Suprapubic skin (tissue), 4 donors: ENCODE data around the gene ANKRD40CL. TPM values are rescaled to one million over a fixed set of nuclear protein-coding genes. Genes with fewer than 3 reads are reported as not detected.

Experiments used
- DNase-seq, 2 donors: peaks; one replicate each; pipeline ENCODE4 v3.0.0-alpha.2; 2019; ENCODE audit warnings: low spot score in 2 of 2
- H3K27ac ChIP-seq: fragments of 200-600 bp; sonication (generic); one replicate; pipeline ENCODE4 v1.5.1; 2019
- H3K27me3 ChIP-seq: fragments of 200-600 bp; sonication (generic); one replicate; pipeline ENCODE4 v1.5.1; 2019
- H3K36me3 ChIP-seq: fragments of 200-600 bp; sonication (generic); one replicate; pipeline ENCODE4 v1.5.1; 2019
- H3K4me1 ChIP-seq: fragments of 200-600 bp; sonication (generic); one replicate; pipeline ENCODE4 v1.5.1; 2019
- H3K4me3 ChIP-seq: fragments of 200-600 bp; sonication (generic); one replicate; pipeline ENCODE4 v1.5.1; 2019; ENCODE audit warnings: mild to moderate bottlenecking
- H3K9me3 ChIP-seq: fragments of 200-600 bp; sonication (generic); one replicate; pipeline ENCODE4 v1.5.1; 2019
- CTCF ChIP-seq, 2 donors: fragments of 200-600 bp in 1 of 2; fragments of 450-650 bp in 1 of 2; sonication (generic) in 1 of 2; IDR thresholded peaks; one replicate each; pipeline ENCODE4 v1.5.1; 2016 to 2019; ENCODE audit warnings: antibody characterized with exemption in 2 of 2, mild to moderate bottlenecking in 1 of 2, moderate library complexity in 1 of 2
- EP300 ChIP-seq: sonication (generic); formaldehyde crosslinking; IDR thresholded peaks from one replicate; pipeline ENCODE4 v1.6.1; 2017; ENCODE audit warnings: antibody characterized with exemption
- POLR2A ChIP-seq, 2 donors: fragments of 450-650 bp; IDR thresholded peaks; one replicate each; pipeline ENCODE4 v1.6.1; 2017; ENCODE audit warnings: antibody characterized with exemption in 2 of 2, mild to moderate bottlenecking in 2 of 2, moderate library complexity in 2 of 2
- POLR2AphosphoS5 ChIP-seq, 3 donors: sonication (generic); formaldehyde crosslinking; IDR thresholded peaks; one replicate each; pipeline ENCODE4 v1.6.1; 2017; ENCODE audit warnings: antibody characterized with exemption in 3 of 3
- WGBS: methylation state at CpG from one replicate; pipeline ENCODE4 v1.1.5; 2018; 5-methylcytosine and 5-hydroxymethylcytosine counted together
- total RNA-seq, 4 donors: library from RNA; depleted of rRNA; stranded (reverse); fragments of >200 nt; gene quantifications; one replicate each; pipeline ENCODE4 v1.1.0, GENCODE V29; 2016

The ANKRD40CL gene, protein sequence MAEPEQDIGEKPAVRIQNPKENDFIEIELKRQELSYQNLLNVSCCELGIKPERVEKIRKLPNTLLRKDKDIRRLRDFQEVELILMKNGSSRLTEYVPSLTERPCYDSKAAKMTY
- total RNA-seq, result not detected

DNA sequence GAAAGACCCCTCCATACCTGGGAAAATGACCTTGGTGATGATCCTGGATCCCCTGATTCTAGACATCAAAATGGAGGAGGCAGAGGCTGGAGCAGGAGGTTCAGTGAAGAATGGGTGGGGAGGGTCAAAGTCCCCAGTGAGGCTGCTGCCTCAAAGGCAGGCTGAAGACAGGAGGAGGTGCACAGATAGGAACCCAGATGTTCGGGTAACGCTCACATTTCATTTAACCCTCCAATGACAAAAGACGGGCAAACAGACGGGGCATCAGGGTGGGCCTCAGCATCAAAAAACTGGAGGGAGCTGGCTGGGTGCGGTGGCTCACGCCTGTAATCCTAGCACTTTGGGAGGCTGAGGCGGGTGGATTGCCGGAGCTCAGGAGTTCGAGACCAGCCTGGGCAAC lies at the start of gene ANKRD40CL:
TSS of gene ANKRD40CL (minus strand) at position 73 of the 400 bp plus-strand sequence. CDS start 605 bp downstream, outside the sequence.
- no peaks in the 10 kb centered on the region for H3K9me3 ChIP-seq
- no peaks in the 10 kb centered on the region for H3K27me3 ChIP-seq
- TF ChIP-seq CTCF (IDR thresholded peaks at IDR 0.05) (no peak), EP300 (no peak), POLR2AphosphoS5 (IDR thresholded peaks at IDR 0.05) (no peak), POLR2A (IDR thresholded peaks at IDR 0.05) (no peak)
- 86% methylated on average over 9 of the region's 9 CpGs for WGBS
- peaks cover 38% of the 10 kb centered on the region for H3K4me1 ChIP-seq
- H3K27ac ChIP-seq, result no peak within 1 kb of the TSS
- no peak for DNase-seq
- no peak within 1 kb of the TSS for H3K4me3 ChIP-seq
- H3K36me3 ChIP-seq, result no peaks in the 10 kb centered on the region

GRCh38 chr17:50816271-50816670 lies 49.0 kb upstream of the ANKRD40CL start:
- Histone ChIP-seq H3K4me3 (no peak overlapping the region), H3K9me3 (no peaks in the 10 kb centered on the region), H3K27me3 (no peaks in the 10 kb centered on the region), H3K27ac (no peak overlapping the region), H3K4me1 (peaks cover 19% of the 10 kb centered on the region), H3K36me3 (no peaks in the 10 kb centered on the region)
- WGBS, result 90% methylated on average over 5 of the region's 5 CpGs
- DNase-seq, result no peak
- no peak for TF ChIP-seq EP300

GRCh38 chr17:50815400-50815799 lies 48.1 kb upstream of the ANKRD40CL start:
- TF ChIP-seq POLR2AphosphoS5 (IDR thresholded peaks at IDR 0.05) (no peak), CTCF (IDR thresholded peaks at IDR 0.05) (no peak), POLR2A (IDR thresholded peaks at IDR 0.05) (no peak), EP300 (no peak)
- Histone ChIP-seq H3K9me3 (no peaks in the 10 kb centered on the region), H3K36me3 (no peaks in the 10 kb centered on the region), H3K4me3 (no peak overlapping the region), H3K27ac (no peak overlapping the region), H3K4me1 (peaks cover 19% of the 10 kb centered on the region), H3K27me3 (no peaks in the 10 kb centered on the region)
- 58% methylated on average over 3 of the region's 3 CpGs for WGBS
- DNase-seq, result no peak

DNA sequence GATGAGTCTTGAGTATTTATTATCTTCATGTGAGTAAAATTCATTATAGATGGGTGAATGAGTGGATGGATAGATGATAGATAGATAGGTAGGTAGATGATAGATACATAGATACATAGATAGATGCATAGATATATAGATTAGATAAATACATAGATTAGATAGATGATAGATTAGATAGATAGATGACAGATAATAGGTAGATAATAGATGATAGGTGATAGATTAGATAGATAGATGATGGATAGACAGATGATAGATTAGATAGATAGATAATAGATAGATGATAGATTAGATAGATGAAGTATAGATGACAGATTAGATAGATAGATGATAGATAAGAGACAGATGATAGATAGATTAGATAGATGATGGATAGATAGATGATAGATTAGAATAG lies 46.3 kb upstream of the ANKRD40CL start:
- Histone ChIP-seq H3K9me3 (no peaks in the 10 kb centered on the region), H3K36me3 (no peaks in the 10 kb centered on the region), H3K27me3 (no peaks in the 10 kb centered on the region), H3K4me3 (no peak overlapping the region), H3K4me1 (peaks cover 15% of the 10 kb centered on the region), H3K27ac (no peak overlapping the region)
- no peak for DNase-seq
- TF ChIP-seq EP300, result no peak
- TF ChIP-seq CTCF (IDR thresholded peaks at IDR 0.05), result no peak
- no peak for TF ChIP-seq POLR2AphosphoS5 (IDR thresholded peaks at IDR 0.05)
- TF ChIP-seq POLR2A (IDR thresholded peaks at IDR 0.05), result no peak

- 62% methylated on average over 3 of the region's 3 CpGs for WGBS
- no peaks in the 10 kb centered on the region for H3K9me3 ChIP-seq
These were observed 41.6 kb upstream of the ANKRD40CL start for GRCh38 chr17:50808888-50809287.

More at GRCh38 chr17:50808888-50809287, 41.6 kb upstream of the ANKRD40CL start:
- Histone ChIP-seq H3K27me3 (no peaks in the 10 kb centered on the region), H3K4me3 (no peak overlapping the region), H3K27ac (no peak overlapping the region), H3K4me1 (no peaks in the 10 kb centered on the region), H3K36me3 (no peaks in the 10 kb centered on the region)
- TF ChIP-seq EP300 (no peak), CTCF (IDR thresholded peaks at IDR 0.05) (no peak), POLR2AphosphoS5 (IDR thresholded peaks at IDR 0.05) (no peak), POLR2A (IDR thresholded peaks at IDR 0.05) (no peak)
- DNase-seq, result no peak
